ENCODE measurements around the gene LINC01488. TPM values are rescaled to one million over a fixed set of nuclear protein-coding genes. Genes with fewer than 3 reads are reported as not detected.

LINC01488 gene
- total and polyA plus RNA-seq, 10 of the 15 experiments (the other 5 are each of a cell fraction or from before 2014, with no cell fraction given) = not detected

DNA sequence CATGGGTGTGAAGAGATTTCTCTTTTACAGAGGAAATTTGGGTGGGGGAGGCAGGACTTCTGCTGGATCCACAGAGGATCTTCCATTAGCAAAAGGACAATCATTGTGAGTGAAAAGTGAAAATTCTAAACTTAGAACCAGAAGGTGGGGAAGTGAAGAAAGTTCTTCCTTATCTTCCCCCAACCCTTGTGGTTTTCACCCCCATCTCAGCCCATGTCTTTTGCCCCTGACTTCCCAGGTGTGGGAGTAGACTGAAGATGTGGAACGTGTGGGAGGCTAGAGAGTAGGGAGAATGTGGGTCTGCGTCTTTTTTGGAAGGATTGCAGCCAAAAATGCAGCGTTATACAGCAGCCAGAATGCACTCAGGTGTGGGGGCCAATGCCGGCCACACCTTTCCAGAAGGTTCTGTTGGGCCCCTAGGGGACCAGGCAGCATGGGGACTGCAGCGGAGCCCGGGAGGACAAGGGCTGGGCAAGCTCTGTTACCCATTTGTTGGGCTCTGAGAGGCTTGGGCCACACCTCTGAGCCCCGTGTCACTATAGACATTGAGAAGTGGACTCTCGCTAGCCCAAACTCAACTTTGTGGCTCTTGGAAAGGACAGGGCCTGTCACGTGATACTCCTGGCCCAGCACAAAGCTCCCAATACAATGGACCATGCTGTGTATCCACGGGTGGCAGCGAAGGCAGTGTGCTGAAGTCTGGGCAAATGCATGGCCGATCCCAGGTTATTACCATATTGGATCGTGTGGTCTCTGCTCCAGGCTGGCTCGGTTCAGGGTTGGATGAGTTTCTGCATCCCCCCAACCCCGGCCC is 32.8 kb upstream of the LINC01488 start:
- ChIA-PET SMC1A (ENCODE audit: uncharacterized antibody, unreplicated experiment) (no interaction called here), POLR2A (no interaction called here), RAD21 (ENCODE audit: unreplicated experiment) (no interaction called here), CTCF (no interaction called here)
- WGBS (ENCODE audit: insufficient coverage, insufficient replicate concordance, low lambda C conversion rate, missing lambda C conversion rate) = 22% methylated on average over 15 of the region's 15 CpGs
- ATAC-seq (no peak), FAIRE-seq (no peak), DNase-seq (ENCODE audit: low read depth, low spot score) (no peak)
- Histone ChIP-seq H3K4me3 (no peak overlapping the region), H3K9me3 (replicated peaks; ENCODE audit: control insufficient read depth, insufficient read depth, low read length) (no peaks in the 10 kb centered on the region; the same call in 2 of the 3 replicates), H3K9ac (ENCODE audit: control insufficient read depth, insufficient read depth, low read length) (no peak overlapping the region), H3K36me3 (ENCODE audit: control insufficient read depth in 2 of 2, insufficient read depth in 2 of 2, low read length in 1 of 2) (no peaks in the 10 kb centered on the region), H3K4me1 (ENCODE audit: control insufficient read depth, insufficient read depth, low read length) (peaks cover 7% of the 10 kb centered on the region; the same call in 1 of the 2 replicates), H3K27me3 (replicated peaks in 1 of 2; ENCODE audit: control insufficient read depth in 2 of 2, insufficient read depth in 2 of 2, low read length in 1 of 2) (no peaks in the 10 kb centered on the region; a peak in 2 of 4 replicates), H3K4me2 (ENCODE audit: control insufficient read depth, insufficient read depth) (no peak overlapping the region), H2AFZ (ENCODE audit: control insufficient read depth, low read depth, low read length) (no peak overlapping the region), H4K20me1 (ENCODE audit: control insufficient read depth, insufficient read depth) (no peaks in the 10 kb centered on the region), H3K79me2 (ENCODE audit: control insufficient read depth, insufficient read depth, low read length) (no peaks in the 10 kb centered on the region), H3K27ac (ENCODE audit: control insufficient read depth, insufficient read depth) (no peak overlapping the region)
- no TSS peak for BruUV-seq (replicated peaks)
- in situ Hi-C loops (cut with MboI) = no loop called here
- TF ChIP-seq, protein P1, sequence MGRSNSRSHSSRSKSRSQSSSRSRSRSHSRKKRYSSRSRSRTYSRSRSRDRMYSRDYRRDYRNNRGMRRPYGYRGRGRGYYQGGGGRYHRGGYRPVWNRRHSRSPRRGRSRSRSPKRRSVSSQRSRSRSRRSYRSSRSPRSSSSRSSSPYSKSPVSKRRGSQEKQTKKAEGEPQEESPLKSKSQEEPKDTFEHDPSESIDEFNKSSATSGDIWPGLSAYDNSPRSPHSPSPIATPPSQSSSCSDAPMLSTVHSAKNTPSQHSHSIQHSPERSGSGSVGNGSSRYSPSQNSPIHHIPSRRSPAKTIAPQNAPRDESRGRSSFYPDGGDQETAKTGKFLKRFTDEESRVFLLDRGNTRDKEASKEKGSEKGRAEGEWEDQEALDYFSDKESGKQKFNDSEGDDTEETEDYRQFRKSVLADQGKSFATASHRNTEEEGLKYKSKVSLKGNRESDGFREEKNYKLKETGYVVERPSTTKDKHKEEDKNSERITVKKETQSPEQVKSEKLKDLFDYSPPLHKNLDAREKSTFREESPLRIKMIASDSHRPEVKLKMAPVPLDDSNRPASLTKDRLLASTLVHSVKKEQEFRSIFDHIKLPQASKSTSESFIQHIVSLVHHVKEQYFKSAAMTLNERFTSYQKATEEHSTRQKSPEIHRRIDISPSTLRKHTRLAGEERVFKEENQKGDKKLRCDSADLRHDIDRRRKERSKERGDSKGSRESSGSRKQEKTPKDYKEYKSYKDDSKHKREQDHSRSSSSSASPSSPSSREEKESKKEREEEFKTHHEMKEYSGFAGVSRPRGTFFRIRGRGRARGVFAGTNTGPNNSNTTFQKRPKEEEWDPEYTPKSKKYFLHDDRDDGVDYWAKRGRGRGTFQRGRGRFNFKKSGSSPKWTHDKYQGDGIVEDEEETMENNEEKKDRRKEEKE (IDR thresholded peaks at IDR 0.05) = no peak
- no peak for TF ChIP-seq PAX5 (IDR thresholded peaks at IDR 0.05; ENCODE audit: borderline replicate concordance, low read depth, low read length)
- TF ChIP-seq MEF2A (IDR thresholded peaks at IDR 0.05; ENCODE audit: insufficient read depth, low read depth, low read length) = no peak
- TF ChIP-seq GABPA (IDR thresholded peaks at IDR 0.05; ENCODE audit: low read depth) = no peak
- no peak for TF ChIP-seq LARP7 (IDR thresholded peaks at IDR 0.05)
- TF ChIP-seq SP1 (IDR thresholded peaks at IDR 0.05; ENCODE audit: low read depth, low read length) = no peak
- no peak for TF ChIP-seq HDAC6 (IDR thresholded peaks at IDR 0.05; ENCODE audit: unreplicated experiment)
- TF ChIP-seq, protein P2, sequence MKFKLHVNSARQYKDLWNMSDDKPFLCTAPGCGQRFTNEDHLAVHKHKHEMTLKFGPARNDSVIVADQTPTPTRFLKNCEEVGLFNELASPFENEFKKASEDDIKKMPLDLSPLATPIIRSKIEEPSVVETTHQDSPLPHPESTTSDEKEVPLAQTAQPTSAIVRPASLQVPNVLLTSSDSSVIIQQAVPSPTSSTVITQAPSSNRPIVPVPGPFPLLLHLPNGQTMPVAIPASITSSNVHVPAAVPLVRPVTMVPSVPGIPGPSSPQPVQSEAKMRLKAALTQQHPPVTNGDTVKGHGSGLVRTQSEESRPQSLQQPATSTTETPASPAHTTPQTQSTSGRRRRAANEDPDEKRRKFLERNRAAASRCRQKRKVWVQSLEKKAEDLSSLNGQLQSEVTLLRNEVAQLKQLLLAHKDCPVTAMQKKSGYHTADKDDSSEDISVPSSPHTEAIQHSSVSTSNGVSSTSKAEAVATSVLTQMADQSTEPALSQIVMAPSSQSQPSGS (IDR thresholded peaks at IDR 0.05; ENCODE audit: low read length) = no peak
- intact Hi-C loops (cut with micrococcal nuclease; ENCODE audit: unreplicated experiment) = no loop called here
